Measurements from ENCODE around the gene CAP2.

Gene CAP2

DNA sequence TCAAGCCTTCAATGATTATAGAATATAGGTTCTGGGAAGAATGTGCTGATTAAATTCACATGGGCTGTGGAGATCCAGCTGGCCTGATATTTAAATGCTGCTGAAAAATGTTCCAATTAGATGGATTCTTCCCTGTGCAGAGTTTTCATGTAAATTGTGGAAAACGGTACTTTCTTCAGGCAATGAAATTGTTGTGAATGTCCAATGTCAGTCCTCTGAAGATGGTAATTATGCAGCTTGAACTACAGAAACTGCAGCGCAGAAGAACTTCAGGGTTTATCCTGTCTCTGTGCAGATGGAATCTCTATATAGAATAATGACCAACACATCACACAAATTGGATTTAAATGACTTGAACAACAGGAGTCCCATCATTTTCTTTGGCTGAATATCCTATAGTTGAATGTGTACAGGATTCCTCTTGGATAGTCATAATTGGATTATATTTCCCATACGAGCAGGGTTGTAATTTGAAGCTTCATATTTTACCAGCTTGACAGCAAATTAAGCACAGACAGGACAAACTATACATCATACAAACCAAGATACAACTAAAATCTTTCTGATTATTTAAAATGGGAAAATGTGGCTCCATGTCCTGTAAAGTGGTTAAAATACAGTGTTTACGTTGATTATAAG, 82.3 kb downstream of the CAP2 start:
- DNase-seq (ENCODE audit: low read depth), result no peak

DNA sequence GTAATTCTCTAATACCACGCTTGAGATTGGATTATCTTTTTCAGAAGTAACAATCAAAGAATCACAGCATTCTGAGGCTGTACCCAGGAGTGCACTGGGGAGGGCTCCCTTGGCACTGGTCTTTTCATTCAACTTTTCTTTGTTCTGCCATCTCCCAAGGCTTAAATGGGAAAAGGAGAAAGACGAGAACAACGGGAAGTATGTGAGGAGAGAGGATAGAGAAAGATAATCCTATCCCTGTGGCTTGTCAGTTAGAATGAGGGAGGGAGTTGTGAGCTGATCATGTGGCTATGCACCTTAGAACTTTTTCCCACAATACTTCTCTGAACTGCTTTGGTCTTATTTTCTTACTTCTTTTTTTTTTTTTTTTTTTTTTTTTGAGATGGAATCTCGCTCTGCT, 83.1 kb downstream of the CAP2 start:
- no peak for DNase-seq (ENCODE audit: low read depth)

DNA sequence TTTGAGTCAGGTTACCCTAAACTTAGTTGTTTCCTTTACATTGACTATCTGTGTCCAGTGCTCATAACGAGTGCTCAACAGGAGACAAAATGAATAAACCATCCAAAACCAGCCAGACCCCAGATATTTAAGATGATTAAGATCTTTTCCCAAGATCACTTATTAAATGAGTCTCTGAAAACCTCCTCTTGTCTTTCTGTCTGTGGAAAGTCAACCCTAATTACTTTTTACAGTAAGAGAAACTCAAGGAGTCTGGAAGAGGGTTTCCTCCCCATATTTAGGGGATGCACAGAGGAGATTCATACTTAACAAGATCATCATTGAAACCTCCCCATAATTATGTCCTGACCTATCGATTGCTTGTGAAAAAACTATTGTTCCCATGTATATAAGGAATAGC, 84.0 kb downstream of the CAP2 start:
- DNase-seq (ENCODE audit: low read depth), result no peak

DNA sequence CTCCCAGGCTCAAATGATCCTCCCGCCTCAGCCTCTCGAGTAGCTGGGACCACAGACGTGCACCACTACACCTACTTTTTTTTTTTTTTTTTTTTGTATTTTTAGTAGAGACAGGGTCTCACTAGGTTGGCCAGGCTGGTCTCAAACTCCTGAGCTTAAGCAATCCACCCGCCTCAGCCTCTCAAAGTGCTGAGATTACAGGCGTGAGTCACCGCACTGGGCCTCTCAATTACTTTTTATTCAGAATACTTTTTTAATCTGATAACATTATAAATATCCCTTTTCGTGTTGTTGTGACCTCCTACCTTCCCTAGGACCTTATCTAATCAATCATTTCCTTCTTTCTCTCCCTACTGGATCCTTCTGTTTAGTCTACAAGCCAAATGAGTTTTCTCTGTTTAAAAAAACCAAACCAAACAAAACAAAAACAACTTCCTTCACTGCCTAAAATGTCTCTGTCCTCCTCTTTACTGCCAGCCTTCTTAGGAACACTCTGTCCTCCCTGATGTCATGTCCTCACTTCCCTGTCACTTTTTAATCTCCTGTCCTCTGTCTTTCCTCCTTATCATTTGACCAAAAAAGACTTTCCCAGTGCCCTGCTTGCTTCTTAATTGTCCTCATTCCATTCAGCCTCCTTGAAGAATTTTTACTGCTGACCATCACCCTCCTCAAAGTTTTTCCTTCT, 85.0 kb downstream of the CAP2 start:
- DNase-seq (ENCODE audit: low read depth), result no peak

DNA sequence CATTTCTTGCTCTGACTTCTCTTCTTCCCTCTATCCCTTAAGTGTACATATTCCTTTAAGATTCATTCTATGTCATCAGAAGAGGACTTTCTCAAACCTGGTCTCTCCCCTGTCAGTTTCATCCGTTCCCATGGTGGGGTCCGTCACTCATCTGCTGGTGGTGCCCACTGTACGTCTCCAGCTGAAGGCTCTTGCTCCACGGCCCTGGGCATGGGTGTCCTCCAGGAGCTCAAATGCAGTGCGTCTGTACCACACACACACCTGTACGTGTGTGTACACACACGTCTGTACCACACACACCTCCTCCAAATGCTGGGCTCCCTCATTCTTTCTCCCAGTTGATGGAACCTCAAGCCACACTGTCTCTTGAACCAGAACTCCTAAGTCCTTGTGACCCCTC, 85.6 kb downstream of the CAP2 start:
- DNase-seq (ENCODE audit: low read depth), result no peak

DNA sequence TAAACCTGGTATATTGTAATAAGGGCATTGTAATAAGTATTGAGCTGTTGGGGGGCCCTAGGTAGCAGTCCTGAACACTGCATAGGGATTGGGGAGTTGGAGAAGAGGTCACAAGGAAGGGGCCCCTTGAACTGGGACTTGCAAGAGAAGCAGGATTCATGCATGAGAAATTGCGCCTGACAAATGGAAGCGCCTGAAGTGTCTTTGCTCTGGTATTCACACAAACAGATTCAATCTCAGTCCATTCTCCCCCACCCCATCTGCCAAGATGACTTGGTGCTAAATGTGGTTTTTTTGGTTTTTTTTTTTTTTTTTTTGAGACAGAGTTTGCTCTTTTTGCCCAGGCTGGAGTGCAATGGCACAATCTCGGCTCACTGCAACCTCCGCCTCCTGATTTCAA, 87.1 kb downstream of the CAP2 start:
- no peak for DNase-seq (ENCODE audit: low read depth)

DNA sequence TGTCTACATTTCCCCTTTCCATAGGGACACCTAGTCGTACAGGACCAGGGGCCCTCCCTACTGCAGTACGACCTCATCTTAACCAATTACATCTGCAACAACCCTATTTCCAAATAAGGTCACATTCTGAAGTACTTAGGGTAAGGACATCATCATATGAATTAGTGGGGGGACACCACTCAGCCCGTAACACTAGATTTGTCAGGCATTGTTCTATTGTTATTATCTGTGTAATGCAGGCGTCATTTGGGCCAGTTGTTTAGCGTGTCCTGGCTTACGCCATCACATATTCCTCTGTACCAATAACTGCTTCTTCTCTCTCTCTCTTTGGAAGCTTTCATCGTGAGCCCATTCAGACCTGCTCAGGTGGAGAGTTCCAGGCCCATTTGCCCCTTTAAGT, 89.3 kb downstream of the CAP2 start:
- DNase-seq (ENCODE audit: low read depth), result no peak

DNA sequence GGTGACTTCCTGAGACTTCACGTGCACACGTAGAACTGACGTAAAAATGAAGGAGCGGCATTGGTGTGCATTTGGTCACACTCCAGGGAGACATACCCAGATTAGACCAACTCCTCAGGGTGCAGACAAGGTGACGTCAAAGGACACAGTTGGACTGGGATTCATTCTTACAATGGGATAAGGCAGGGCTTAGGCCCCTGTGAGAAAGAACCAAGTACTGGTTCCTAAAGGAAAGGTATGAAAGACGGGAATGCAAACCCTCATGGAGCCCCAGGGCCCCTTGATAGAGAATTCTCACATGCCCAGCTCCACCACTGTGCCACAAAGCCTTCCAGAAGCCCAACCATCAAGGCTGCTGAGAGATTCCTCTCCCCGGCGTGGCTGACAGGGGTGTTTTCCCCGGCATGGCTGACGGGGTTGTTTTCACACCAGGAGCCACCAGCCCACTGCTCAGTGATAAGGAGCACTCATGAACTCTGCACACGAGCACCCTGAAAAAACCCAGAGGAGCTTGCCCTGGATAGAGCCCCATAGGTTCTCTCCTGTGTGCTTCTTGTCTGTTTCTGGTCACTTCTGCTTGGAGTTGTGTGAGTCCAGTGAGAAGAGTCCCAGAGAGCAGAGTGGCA, 90.1 kb downstream of the CAP2 start:
- DNase-seq (ENCODE audit: low read depth), result no peak

DNA sequence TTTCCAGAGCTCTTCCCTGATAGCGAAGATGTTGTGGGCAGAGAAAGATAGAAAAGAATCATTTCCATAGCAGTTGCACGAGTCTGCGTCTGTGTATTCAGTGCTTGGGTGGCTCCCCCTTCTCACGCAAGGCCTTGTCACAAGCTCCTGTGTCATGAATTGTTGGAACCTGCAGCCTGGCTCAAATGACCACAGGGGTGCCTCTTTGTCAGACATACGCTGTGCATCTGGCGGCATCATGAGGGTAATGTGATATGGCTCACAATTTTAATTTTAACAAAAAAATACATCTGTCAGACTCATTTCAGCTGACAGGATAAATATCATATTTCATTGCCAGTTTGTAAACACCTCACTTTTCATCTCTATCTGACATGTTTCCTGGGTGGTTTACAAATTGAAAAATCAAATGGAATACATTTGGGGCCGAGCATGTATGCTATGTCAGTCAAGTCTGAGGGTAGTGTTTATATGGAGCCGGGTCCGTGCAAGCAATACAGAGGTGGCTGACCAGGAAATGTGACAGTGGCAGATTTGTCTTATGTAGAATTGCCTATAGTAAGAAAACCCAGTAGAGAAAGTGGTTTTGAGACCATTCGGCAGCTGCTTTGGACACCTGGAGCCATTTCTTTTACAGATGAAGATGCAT, 90.9 kb downstream of the CAP2 start:
- no peak for DNase-seq (ENCODE audit: low read depth)

DNA sequence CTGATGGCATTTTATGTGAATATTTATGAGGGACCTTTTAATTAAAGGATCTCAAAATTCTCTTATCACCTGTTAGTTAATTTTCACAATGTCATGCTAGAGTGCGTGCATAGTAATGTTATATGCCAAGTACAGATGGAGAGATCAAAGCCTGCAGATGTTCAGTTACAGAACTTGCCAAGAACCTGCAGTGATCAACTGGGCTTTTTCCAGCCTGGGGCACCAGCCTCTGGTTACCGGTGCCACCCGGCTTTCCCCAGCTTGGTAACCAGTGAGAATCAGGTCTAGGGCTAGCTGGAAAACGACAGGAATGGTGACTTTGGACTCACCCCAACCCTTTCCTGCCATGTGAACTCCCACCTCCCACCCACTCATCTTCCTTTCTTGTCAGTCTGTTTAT, 91.8 kb downstream of the CAP2 start:
- no peak for DNase-seq (ENCODE audit: low read depth)

DNA sequence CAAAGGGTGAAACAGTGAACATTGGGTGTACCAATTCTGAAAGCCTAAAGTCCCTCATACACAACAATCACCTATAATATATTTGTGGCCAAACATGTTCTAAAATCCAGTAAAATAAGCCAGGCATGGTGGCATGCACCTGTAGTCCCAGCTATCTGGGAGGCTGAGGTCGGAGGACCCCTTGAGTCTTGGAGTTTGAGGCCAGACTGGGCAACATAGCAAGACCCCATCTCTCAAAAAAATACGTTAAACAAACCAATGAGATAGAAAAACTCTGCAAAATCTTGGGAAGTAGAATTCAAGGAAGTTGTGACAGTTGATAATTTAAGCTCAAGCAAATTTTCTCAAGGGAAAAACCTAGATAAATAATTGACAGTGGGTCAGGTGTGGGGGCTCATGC, 92.6 kb downstream of the CAP2 start:
- DNase-seq (ENCODE audit: low read depth), result no peak

DNA sequence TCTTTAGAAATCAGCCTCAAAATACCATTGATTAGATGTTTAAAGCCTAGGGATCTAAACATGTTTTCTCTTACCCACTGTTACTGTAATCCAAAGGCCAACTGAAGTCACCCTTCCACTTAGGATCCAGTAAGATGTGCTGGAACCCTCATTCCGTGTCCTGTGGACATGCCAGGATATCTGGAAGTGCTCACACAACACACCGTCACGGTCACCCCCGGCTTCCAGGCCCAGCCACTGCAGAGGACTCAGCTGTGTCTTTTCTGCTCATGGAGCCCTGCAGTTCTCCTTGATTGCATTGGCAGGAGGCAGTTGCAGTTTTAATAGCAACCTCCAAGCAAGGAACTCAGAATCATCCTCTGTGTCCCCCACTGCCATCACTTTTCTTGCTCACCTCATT, 93.3 kb downstream of the CAP2 start:
- DNase-seq (ENCODE audit: low read depth), result no peak

DNA sequence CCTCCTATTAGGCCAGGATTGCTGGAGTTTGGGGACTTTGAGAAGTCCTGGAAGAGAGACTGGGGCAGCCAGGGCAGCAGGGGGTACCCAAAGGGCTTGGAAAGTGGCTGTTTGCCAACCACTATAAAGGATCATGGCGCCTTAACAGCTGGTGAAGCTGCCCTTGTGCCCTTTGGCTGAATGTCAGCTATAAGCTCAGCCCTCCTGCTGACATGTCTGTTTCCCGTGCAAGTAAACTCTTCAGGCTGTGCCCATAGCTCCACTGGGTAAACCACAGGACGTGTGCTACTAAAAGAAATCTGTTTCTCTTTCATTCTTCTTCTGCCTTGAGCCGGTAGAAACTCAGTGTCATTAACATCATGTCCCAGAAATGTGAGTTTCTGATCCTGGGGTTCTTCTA, 97.3 kb downstream of the CAP2 start:
- no peak for DNase-seq (ENCODE audit: low read depth)

DNA sequence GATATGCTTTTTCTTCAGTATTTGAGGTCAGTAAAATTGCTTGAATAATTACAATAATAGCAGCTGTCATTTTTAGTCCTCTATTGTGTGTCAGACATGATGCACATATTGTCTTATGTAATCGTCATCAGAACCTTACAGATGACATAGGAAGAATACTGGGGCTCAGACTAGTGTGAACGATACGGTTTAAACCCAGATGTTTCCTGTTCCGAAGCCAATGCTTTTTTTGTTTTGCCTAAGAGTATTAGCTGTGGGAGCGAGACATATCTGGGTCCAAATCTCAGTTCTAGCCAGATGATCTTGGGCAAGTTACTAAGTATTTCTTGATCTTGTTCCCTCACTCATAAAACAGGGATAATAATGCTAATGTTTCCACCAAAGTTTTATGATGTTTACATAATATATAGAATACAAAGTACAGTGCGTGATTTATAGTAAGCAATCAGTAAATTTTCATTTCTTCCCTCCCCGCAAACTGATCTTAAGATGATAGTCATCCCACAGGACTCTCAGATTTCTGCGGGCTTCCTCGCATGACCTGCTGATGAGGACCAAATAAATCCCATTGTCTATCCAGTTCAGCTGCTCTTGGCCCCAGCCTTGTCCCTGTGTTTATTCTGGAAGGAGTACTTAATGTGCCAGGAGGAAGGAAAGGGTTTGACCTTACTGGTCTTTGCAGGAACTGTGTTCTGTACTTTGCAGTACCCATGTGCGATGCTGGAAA, 98.2 kb downstream of the CAP2 start:
- no peak for DNase-seq (ENCODE audit: low read depth)

DNA sequence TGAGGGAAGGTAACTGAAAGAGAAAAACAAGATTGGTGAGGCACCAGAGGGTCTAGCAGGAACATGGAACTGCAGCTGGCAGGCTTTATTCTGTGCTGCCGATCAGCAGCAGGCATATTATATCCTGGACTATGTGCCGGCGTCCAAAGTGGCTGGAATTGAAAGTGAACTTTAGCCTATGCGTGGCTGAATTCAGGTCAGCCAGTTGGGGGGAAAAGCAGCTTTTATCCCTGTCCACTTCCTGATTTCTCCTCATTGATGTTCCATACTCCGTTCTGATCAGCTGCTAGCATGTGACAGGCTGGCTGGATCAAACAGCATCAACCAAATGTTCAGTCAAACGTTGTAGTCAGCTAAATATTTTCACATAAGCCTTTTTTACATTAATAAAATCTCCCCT, 99.0 kb downstream of the CAP2 start:
- no peak for DNase-seq (ENCODE audit: low read depth)

DNA sequence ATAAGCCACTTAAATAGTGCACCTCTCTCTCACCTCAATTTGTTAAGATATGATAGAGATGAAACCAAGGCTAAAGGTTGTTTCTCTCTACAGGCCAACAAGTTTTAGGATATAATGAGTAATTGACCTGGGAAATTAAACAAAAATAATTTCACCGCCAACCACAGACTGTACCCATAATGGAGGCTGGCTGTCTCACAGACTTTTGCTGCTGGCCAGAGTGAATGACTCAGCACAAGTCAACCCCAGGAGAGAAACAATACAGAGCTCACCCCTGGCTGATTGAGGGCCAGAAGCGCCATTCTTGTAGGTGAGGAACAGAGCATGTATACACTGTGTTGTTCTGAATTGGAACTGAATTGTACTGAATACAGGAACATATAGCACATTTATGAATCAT, 99.9 kb downstream of the CAP2 start:
- no peak for DNase-seq (ENCODE audit: low read depth)

DNA sequence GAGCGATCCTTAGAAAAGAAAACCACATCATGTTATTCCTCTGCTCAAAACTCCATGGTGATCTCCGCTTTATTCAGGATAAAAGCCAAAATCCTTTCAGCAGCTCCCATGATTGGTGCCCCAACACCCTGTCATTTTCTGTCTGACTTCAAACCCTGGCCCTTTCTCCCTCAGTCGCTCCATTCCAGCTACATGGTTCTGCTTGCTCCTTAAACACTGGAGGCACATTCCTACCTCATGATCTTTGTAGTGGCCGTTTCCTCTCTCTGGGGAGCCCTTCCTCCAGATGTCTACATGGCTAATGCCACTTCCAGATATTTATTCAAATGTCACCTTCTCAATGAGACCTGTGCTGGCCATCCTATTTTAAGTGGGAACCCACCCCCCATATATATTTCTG, 100.8 kb downstream of the CAP2 start:
- no peak for DNase-seq (ENCODE audit: low read depth)

DNA sequence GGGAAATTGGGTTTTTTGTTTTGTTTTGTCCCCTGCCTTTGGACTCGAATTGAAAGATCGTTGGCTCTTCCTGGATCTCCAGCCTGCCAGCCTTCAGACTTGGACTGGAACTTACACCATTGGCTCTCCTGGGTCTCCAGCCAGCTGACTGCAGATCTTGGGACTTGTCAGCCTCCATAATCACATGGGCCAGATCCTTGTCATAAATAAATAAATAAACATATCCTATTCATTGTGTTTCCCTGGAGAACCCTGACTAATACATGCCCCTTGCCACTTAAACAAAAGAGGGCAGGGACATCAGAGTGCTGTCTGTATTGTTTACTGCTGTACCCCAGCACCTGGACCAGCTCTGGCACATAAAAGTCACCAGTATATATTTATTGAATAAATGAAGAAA, 101.5 kb downstream of the CAP2 start:
- DNase-seq (ENCODE audit: low read depth), result no peak

DNA sequence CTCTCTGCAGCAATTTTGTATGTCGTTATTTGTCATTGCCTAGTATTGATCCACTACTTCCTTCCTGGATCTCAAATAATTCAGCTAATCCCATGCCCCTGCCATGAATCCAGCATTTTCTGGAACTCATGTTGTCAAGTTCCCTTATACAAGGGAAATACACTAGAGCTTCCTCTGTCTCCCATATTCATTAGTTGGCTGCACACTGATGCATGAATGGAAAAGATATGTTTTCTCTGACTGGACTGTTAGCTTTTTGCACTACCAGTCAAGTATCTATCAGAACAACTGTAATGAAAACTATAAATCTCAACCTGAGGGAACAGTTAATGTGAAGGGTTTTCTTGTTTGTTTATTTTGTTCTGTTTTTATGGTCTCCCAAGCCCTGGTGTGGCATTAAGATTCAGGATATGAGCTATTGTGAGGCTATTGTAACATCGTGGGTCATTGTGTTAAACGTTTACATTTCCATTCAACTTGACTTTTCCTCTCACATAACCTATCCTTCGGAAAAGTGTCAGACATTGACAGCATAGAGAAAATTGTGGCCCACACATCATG, 104.2 kb downstream of the CAP2 start:
- DNase-seq (ENCODE audit: low read depth), result no peak

DNA sequence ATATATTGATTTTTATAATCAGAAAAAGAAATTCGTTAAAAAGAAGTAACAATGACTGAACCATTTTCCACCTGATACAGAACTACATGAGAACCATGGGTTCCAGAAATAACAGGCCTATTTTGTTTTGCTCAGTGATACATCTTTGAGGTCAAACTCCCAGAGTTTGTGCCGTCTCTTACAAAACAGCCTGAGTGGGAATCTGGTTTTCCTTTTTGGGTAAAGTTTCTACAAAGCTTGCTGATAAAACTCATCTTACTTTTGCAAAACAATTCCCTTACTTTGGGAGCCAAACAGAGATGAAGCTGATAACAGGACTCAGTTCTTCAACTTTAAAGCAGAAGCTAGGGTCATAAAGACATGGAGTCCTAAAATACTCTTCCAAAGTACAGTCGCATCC, 108.0 kb downstream of the CAP2 start:
- DNase-seq (ENCODE audit: low read depth), result no peak

DNA sequence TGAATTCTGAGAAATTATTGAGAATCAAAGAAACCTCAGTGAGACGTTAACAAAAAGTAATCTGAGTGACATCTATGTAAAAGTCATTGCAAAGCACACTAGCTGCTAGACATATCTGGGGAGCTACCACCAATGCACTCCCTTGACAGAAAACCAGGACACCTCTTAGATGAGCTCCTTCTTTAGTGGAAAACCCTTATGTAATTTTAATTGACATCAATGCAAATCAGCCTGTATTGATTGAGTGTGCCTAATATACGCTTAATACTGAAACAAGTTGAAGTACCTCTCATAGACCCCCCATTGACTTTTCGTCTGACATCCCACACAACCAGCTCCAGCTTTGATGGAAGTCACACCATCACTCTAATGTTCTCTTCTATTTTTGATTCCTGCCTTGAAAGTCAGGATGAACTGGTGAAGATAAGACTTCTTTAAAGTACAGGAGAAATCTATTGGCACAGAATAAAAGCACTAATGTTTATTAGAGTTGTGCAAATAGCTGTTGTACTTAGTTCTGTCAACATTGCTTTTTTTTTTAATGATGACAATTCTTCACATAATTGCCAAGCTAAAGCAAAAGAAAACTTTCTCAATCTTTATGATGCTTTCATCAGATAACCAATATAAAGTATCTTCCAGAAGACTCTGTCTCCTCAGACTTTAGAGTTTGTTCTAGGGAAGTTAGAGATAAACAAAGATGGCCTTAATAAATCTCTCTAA, 108.7 kb downstream of the CAP2 start:
- DNase-seq (ENCODE audit: low read depth), result no peak

DNA sequence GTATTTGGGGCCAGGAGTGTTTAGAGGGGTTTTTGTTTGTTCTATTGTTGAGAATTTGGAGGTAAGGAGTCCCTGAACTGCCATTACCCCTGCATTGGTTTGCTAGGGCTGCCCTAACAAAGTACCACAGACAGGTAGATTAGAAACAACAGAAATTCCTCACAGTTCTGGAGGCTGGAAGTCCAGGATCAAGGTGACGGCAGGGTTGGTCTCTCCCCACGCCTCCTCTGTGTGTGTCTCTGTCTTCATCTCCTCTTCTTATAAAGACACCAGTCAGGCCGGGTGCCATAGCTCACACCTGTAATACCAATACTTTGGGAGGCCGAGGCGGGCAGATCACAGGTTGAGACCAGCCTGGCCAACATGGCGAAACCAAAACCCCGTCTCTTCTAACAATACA, 109.7 kb downstream of the CAP2 start:
- no peak for DNase-seq (ENCODE audit: low read depth)
